ENCODE measurements around the gene TRMO. TPM values are rescaled to one million over a fixed set of nuclear protein-coding genes. Genes with fewer than 3 reads are reported as not detected.
A peak's percentile ranks its signal among the peaks of the same experiment; 100 is the strongest.
"Not testable (repeated sequence)": the region's sequence is repeated elsewhere in the genome, so short reads cannot be mapped to it uniquely, and the experiment has no call there.

TRMO gene
- total RNA-seq, 1 experiment from 2014 or later = 10.4 TPM

DNA sequence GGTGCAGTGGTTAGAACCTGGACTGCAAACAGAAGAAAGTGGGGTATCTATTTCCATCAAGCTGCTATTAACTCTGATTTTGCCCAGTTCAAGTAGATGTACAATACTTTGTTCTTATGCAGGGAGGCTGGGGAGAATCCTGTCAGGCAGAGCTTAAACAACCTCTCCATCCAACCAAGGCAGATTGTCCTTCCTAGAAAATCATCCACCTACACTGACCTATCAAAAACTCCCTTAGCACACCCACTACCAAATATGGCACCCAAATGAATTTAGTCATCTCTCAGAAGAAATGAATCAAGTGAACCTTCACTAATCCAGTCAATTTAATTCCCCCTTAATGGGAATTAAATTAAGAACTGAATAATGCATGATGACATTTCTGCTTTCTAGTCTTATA is 34.0 kb upstream of the TRMO start:
- Histone ChIP-seq H3K4me1 (ENCODE audit: control insufficient read depth, insufficient read depth, low read length) (no peaks in the 10 kb centered on the region), H3K9me3 (ENCODE audit: control insufficient read depth, insufficient read depth, low read depth, low read length) (no peaks in the 10 kb centered on the region), H3K27me3 (ENCODE audit: control insufficient read depth, insufficient read depth, low read length) (no peaks in the 10 kb centered on the region), H3K36me3 (ENCODE audit: control insufficient read depth, insufficient read depth, low read length) (no peaks in the 10 kb centered on the region), H3K27ac (ENCODE audit: low read length) (no peak overlapping the region), H3K4me3 (ENCODE audit: low read depth in 2 of 2, low read length in 2 of 2) (no peak overlapping the region)
- ChIA-PET POLR2A (no interaction called here), CTCF (no interaction called here)
- DNase-seq (ENCODE audit: low read depth, low spot score) = no peak
- intact Hi-C loops (cut with micrococcal nuclease; ENCODE audit: unreplicated experiment) = no loop called here
- in situ Hi-C loops (cut with HindIII; ENCODE audit: low pct_unique_long_range_greater_than_20kb, low sequenced_read_pairs) = no loop called here
- TF ChIP-seq TCF7L2 (IDR thresholded peaks at IDR 0.05; ENCODE audit: low read depth, low read length) = no peak
- TF ChIP-seq, protein P1, sequence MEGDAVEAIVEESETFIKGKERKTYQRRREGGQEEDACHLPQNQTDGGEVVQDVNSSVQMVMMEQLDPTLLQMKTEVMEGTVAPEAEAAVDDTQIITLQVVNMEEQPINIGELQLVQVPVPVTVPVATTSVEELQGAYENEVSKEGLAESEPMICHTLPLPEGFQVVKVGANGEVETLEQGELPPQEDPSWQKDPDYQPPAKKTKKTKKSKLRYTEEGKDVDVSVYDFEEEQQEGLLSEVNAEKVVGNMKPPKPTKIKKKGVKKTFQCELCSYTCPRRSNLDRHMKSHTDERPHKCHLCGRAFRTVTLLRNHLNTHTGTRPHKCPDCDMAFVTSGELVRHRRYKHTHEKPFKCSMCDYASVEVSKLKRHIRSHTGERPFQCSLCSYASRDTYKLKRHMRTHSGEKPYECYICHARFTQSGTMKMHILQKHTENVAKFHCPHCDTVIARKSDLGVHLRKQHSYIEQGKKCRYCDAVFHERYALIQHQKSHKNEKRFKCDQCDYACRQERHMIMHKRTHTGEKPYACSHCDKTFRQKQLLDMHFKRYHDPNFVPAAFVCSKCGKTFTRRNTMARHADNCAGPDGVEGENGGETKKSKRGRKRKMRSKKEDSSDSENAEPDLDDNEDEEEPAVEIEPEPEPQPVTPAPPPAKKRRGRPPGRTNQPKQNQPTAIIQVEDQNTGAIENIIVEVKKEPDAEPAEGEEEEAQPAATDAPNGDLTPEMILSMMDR (IDR thresholded peaks at IDR 0.05) = no peak
- TF ChIP-seq POLR2AphosphoS5 (IDR thresholded peaks at IDR 0.05; ENCODE audit: low read depth, low read length) = no peak
- TF ChIP-seq SIN3A (IDR thresholded peaks at IDR 0.05; ENCODE audit: borderline replicate concordance, insufficient read depth, low read depth, low read length) = no peak
- TF ChIP-seq, protein P2, sequence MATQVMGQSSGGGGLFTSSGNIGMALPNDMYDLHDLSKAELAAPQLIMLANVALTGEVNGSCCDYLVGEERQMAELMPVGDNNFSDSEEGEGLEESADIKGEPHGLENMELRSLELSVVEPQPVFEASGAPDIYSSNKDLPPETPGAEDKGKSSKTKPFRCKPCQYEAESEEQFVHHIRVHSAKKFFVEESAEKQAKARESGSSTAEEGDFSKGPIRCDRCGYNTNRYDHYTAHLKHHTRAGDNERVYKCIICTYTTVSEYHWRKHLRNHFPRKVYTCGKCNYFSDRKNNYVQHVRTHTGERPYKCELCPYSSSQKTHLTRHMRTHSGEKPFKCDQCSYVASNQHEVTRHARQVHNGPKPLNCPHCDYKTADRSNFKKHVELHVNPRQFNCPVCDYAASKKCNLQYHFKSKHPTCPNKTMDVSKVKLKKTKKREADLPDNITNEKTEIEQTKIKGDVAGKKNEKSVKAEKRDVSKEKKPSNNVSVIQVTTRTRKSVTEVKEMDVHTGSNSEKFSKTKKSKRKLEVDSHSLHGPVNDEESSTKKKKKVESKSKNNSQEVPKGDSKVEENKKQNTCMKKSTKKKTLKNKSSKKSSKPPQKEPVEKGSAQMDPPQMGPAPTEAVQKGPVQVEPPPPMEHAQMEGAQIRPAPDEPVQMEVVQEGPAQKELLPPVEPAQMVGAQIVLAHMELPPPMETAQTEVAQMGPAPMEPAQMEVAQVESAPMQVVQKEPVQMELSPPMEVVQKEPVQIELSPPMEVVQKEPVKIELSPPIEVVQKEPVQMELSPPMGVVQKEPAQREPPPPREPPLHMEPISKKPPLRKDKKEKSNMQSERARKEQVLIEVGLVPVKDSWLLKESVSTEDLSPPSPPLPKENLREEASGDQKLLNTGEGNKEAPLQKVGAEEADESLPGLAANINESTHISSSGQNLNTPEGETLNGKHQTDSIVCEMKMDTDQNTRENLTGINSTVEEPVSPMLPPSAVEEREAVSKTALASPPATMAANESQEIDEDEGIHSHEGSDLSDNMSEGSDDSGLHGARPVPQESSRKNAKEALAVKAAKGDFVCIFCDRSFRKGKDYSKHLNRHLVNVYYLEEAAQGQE (IDR thresholded peaks at IDR 0.05; ENCODE audit: insufficient read depth in 1 of 2, low read depth in 2 of 2, low read length in 1 of 2) = no peak
- no peak for ATAC-seq
- BruUV-seq (replicated peaks) = no TSS peak

DNA sequence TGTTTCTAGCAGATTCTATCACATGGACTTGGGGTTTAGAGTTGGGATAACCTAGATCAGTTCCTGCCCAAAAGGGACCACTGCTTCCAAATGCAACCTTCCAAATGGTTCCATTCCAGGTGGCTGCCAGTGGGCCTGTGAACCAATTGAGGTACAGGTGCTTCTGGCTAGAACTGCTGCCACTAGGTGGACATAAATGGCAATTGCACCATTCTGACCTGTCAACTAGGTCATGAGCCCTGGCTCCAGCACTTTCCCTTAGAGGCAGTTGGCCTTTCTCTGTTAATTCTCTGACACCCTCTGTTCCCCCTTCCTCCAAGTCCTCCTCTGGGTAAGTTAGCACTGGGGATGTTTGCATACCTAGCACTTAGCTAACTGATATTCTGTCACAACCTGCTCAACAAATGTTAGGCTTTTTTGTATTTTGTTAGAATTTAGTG is 32.3 kb upstream of the TRMO start:
- no peak overlapping the region for H3K27ac ChIP-seq (ENCODE audit: low read length)
- no peak overlapping the region for H3K4me3 ChIP-seq (ENCODE audit: low read depth in 2 of 2, low read length in 2 of 2)
- no peaks in the 10 kb centered on the region for H3K4me1 ChIP-seq (ENCODE audit: control insufficient read depth, insufficient read depth, low read length)
- no peaks in the 10 kb centered on the region for H3K9me3 ChIP-seq (ENCODE audit: control insufficient read depth, insufficient read depth, low read depth, low read length)
- ChIA-PET CTCF (interaction anchor here (1.5 kb wide), 1 partner anchor 32 kb away, joined by 3 read pairs; no protein-coding TSS in a partner anchor), POLR2A (no interaction called here)
- ATAC-seq (peak; percentile 95), DNase-seq (ENCODE audit: low read depth, low spot score) (peak; percentile 41)
- no TSS peak for BruUV-seq (replicated peaks)
- in situ Hi-C loops (cut with HindIII; ENCODE audit: low pct_unique_long_range_greater_than_20kb, low sequenced_read_pairs) = no loop called here
- H3K27me3 ChIP-seq (ENCODE audit: control insufficient read depth, insufficient read depth, low read length) = no peaks in the 10 kb centered on the region
- intact Hi-C loops (cut with micrococcal nuclease; ENCODE audit: unreplicated experiment) = loop anchor here (2.0 kb wide), 1 partner anchor 32 kb away; the partner anchor contains the start of gene TRMO
- TF ChIP-seq, protein P1 (IDR thresholded peaks at IDR 0.05) = peak; percentile 78
- no peak for TF ChIP-seq TCF7L2 (IDR thresholded peaks at IDR 0.05; ENCODE audit: low read depth, low read length)
- H3K36me3 ChIP-seq (ENCODE audit: control insufficient read depth, insufficient read depth, low read length) = no peaks in the 10 kb centered on the region

DNA sequence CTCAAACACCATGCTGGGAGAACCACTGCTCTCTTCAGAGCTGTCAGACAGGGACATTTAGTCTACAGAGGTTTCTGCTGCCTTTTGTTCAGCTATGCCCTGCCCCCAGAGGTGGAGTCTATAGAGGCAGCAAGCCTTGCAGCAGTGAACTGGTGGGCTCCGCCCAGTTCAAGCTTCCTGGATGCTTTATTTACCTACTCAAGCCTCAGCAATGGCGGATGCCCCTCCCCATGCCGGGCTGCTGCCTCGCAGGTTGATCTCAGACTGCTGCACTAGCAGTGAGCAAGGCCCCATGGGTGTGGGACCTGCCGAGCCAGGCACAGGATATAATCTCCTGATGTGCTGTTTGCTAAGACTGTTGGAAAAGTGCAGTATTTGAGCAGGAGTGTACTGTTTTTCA is 28.6 kb upstream of the TRMO start:
- intact Hi-C loops (cut with micrococcal nuclease; ENCODE audit: unreplicated experiment); ATAC-seq; CTCF ChIA-PET; H3K27me3 ChIP-seq (ENCODE audit: control insufficient read depth, insufficient read depth, low read length); H3K36me3 ChIP-seq (ENCODE audit: control insufficient read depth, insufficient read depth, low read length); BruUV-seq (replicated peaks); in situ Hi-C loops (cut with HindIII; ENCODE audit: low pct_unique_long_range_greater_than_20kb, low sequenced_read_pairs); DNase-seq (ENCODE audit: low read depth, low spot score); H3K27ac ChIP-seq (ENCODE audit: low read length); POLR2A ChIA-PET; H3K4me3 ChIP-seq (ENCODE audit: low read depth in 2 of 2, low read length in 2 of 2); H3K9me3 ChIP-seq (ENCODE audit: control insufficient read depth, insufficient read depth, low read depth, low read length); H3K4me1 ChIP-seq (ENCODE audit: control insufficient read depth, insufficient read depth, low read length): not testable (repeated sequence)

DNA sequence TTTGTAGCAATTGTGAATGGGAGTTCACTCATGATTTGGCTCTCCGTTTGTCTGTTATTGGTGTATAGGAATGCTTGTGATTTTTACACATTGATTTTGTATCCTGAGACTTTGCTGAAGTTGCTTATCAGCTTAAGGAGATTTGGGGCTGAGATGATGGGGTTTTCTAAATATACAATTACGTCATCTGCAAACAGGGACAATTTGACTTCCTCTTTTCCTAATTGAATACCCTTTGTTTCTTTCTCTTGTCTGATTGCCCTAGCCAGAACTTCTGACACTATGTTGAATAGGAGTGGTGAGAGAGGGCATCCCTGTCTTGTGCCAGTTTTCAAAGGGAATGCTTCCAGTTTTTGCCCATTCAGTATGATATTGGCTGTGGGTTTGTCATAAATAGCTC is 24.8 kb upstream of the TRMO start:
- BruUV-seq (replicated peaks); H3K4me3 ChIP-seq (ENCODE audit: low read depth in 2 of 2, low read length in 2 of 2); H3K4me1 ChIP-seq (ENCODE audit: control insufficient read depth, insufficient read depth, low read length); H3K36me3 ChIP-seq (ENCODE audit: control insufficient read depth, insufficient read depth, low read length); DNase-seq (ENCODE audit: low read depth, low spot score); POLR2A ChIA-PET; H3K27ac ChIP-seq (ENCODE audit: low read length); H3K9me3 ChIP-seq (ENCODE audit: control insufficient read depth, insufficient read depth, low read depth, low read length); intact Hi-C loops (cut with micrococcal nuclease; ENCODE audit: unreplicated experiment); H3K27me3 ChIP-seq (ENCODE audit: control insufficient read depth, insufficient read depth, low read length); ATAC-seq; CTCF ChIA-PET; in situ Hi-C loops (cut with HindIII; ENCODE audit: low pct_unique_long_range_greater_than_20kb, low sequenced_read_pairs): not testable (repeated sequence)

DNA sequence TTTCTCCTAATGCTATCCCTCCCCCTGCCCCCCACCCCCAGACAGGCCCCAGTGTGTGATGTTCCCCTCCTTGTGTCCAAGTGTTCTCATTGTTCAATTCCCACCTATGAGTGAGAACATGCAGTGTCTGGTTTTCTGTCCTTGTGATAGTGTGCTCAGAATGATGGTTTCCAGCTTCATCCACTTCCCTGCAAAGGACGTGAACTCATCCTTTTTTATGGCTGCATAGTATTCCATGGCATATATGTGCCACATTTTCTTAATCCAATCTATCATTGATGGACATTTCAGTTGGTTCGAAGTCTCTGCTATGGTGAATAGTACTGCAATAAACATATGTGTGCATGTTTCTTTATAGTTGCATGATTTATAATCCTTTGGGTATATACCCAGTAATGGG is 23.2 kb upstream of the TRMO start:
- BruUV-seq (replicated peaks); in situ Hi-C loops (cut with HindIII; ENCODE audit: low pct_unique_long_range_greater_than_20kb, low sequenced_read_pairs); CTCF ChIA-PET: not testable (repeated sequence)

More for the DNA sequence above, 23.2 kb upstream of the TRMO start:
- DNase-seq (ENCODE audit: low read depth, low spot score); H3K4me3 ChIP-seq (ENCODE audit: low read depth in 2 of 2, low read length in 2 of 2); H3K36me3 ChIP-seq (ENCODE audit: control insufficient read depth, insufficient read depth, low read length); H3K27ac ChIP-seq (ENCODE audit: low read length); ATAC-seq; H3K4me1 ChIP-seq (ENCODE audit: control insufficient read depth, insufficient read depth, low read length); H3K27me3 ChIP-seq (ENCODE audit: control insufficient read depth, insufficient read depth, low read length); H3K9me3 ChIP-seq (ENCODE audit: control insufficient read depth, insufficient read depth, low read depth, low read length); intact Hi-C loops (cut with micrococcal nuclease; ENCODE audit: unreplicated experiment): not testable (repeated sequence)
- POLR2A ChIA-PET = interaction anchor here (0.6 kb wide), 1 partner anchor 23 kb away, joined by 6 read pairs; no protein-coding TSS in a partner anchor

Measured in Panc1 (cell line).